ENCODE data around the gene RERE. TPM values are rescaled to one million over a fixed set of nuclear protein-coding genes. Genes with fewer than 3 reads are reported as not detected.

Gene RERE
- polyA plus RNA-seq, 1 of the 3 experiments (the other 2 are of a cell fraction), result 8.1 TPM

DNA sequence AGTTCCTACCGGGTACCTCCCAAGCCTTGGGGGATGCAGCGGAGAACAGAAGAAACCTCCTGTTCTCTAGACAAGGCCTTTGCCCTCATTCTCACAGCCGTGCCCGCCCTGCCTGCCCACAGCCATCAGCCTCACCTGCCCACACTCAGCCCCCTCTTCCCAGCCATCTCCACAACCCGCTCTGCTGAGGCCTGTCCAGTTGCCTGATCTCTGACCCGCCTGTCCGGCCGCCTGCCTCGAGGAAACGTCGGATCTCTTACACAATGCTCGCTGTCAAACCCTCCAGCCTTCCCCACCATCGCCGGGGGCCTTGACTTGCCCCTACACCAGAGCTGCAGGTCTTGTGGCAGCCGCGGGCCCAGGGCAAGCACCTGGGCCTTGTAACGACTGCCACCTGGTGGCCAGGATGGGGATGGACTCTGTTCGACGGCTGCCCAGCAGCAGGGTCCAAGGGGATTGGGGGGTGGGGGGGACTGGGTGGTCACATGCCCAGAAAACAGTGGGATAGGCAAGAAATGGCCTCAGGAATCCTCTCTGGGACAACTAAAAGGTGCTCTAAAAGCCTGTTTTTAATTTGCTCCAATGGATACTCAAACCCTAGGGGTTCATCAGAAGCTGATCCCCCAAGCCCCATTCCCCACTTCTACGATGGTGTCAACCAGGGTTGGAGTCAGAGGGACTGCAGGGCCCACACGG lies 468.5 kb downstream of the RERE start:
- TF ChIP-seq SMC3 (IDR thresholded peaks at IDR 0.05; ENCODE audit: low read depth, low read length) (peak; percentile 73), NRF1 (IDR thresholded peaks at IDR 0.05; ENCODE audit: low read depth, low read length) (no peak), RAD21 (IDR thresholded peaks at IDR 0.05; ENCODE audit: low read length) (peak; percentile 78)
- TF ChIP-seq, protein P1, sequence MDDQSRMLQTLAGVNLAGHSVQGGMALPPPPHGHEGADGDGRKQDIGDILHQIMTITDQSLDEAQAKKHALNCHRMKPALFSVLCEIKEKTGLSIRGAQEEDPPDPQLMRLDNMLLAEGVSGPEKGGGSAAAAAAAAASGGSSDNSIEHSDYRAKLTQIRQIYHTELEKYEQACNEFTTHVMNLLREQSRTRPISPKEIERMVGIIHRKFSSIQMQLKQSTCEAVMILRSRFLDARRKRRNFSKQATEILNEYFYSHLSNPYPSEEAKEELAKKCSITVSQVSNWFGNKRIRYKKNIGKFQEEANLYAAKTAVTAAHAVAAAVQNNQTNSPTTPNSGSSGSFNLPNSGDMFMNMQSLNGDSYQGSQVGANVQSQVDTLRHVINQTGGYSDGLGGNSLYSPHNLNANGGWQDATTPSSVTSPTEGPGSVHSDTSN (IDR thresholded peaks at IDR 0.05), result no peak
- TF ChIP-seq, protein P2, sequence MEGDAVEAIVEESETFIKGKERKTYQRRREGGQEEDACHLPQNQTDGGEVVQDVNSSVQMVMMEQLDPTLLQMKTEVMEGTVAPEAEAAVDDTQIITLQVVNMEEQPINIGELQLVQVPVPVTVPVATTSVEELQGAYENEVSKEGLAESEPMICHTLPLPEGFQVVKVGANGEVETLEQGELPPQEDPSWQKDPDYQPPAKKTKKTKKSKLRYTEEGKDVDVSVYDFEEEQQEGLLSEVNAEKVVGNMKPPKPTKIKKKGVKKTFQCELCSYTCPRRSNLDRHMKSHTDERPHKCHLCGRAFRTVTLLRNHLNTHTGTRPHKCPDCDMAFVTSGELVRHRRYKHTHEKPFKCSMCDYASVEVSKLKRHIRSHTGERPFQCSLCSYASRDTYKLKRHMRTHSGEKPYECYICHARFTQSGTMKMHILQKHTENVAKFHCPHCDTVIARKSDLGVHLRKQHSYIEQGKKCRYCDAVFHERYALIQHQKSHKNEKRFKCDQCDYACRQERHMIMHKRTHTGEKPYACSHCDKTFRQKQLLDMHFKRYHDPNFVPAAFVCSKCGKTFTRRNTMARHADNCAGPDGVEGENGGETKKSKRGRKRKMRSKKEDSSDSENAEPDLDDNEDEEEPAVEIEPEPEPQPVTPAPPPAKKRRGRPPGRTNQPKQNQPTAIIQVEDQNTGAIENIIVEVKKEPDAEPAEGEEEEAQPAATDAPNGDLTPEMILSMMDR (IDR thresholded peaks at IDR 0.05), result peak; percentile 72
- WGBS (ENCODE audit: low lambda C conversion rate), result 19% methylated on average over 18 of the region's 21 CpGs
- no peak overlapping the region for H2AFZ ChIP-seq (ENCODE audit: low read depth)
- no peak overlapping the region; a peak in 1 of 4 replicates for H3K4me3 ChIP-seq (ENCODE audit: low read depth in 2 of 2, low read length in 1 of 2)
- no peaks in the 10 kb centered on the region for H4K20me1 ChIP-seq (ENCODE audit: insufficient read depth)
- no peak overlapping the region for H3K9ac ChIP-seq
- no peaks in the 10 kb centered on the region for H3K9me2 ChIP-seq
- H3K79me2 ChIP-seq (ENCODE audit: insufficient read depth), result no peaks in the 10 kb centered on the region
- H3K9me3 ChIP-seq, result no peaks in the 10 kb centered on the region
- no peak overlapping the region for H3K4me2 ChIP-seq
- H3K4me1 ChIP-seq (ENCODE audit: control insufficient read depth in 1 of 2, insufficient read depth in 2 of 2, low read depth in 1 of 2, low read length in 1 of 2), result peaks cover under 1 to 13% of the 10 kb centered on the region in 2 experiments; a peak in 2 of 4 replicates
- H3K27ac ChIP-seq (ENCODE audit: low read depth in 2 of 2, low read length in 1 of 2), result no peak overlapping the region
- H3K27me3 ChIP-seq (ENCODE audit: insufficient read depth), result no peaks in the 10 kb centered on the region
- CTCF ChIA-PET, result interaction anchor here (0.6 to 4.9 kb wide), 33 partner anchors 9 to 681 kb away, joined by 3 to 69 read pairs (median 4); partner anchors contain the start of gene SLC45A1
- peak; percentile 91 for DNase-seq
- POLR2A ChIA-PET, result no interaction called here
- H3F3A ChIP-seq (replicated peaks; ENCODE audit: insufficient read depth), result peaks cover 4% of the 10 kb centered on the region
- peaks cover 0 to 18% of the 10 kb centered on the region in 2 experiments for H3K36me3 ChIP-seq (replicated peaks in 1 of 2; ENCODE audit: control insufficient read depth in 1 of 2, insufficient read depth in 2 of 2, low read length in 1 of 2)

DNA sequence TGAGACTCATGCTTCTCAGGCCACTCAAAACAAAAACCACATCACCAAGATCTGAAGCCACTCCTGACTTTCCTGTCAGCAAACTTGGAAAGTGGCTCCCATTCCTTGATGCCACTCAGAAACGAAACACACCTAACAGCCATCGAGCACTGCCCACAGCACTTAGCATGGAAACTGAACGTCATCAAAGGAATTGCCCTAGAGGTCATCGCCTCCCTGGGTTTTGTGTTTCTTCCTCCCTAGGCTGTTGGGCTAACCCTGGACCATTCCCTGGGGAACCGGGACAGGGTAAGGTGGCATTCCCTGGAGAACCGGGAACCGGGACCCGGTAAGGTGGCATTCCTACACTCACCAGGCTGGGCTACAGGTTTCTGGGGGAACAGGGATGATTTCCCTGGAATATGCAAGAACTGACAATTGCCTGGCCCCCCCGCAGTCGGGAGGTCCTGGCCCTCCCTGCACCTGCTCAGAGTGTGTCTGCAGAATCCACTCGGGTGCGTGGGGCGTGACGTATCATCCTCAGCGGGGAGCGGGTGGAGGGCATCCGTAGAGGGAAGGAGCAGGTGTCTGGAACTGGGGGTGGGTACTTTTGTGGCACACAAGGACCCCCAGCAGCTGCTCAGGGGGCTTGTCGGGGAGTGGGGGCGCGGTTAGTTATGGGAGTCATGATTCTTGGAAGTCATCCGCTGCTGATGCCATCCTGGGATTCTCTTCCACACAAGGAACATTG lies 469.2 kb downstream of the RERE start:
- H3K4me2 ChIP-seq, result no peak overlapping the region
- no peaks in the 10 kb centered on the region for H4K20me1 ChIP-seq (ENCODE audit: insufficient read depth)
- peaks cover 2% of the 10 kb centered on the region for H3F3A ChIP-seq (replicated peaks; ENCODE audit: insufficient read depth)
- H3K4me3 ChIP-seq (ENCODE audit: low read depth in 2 of 2, low read length in 1 of 2), result no peak overlapping the region
- H3K36me3 ChIP-seq (replicated peaks in 1 of 2; ENCODE audit: control insufficient read depth in 1 of 2, insufficient read depth in 2 of 2, low read length in 1 of 2), result peaks cover 0 to 11% of the 10 kb centered on the region in 2 experiments
- POLR2A ChIA-PET, result no interaction called here
- no peak for TF ChIP-seq NFIC (IDR thresholded peaks at IDR 0.05; ENCODE audit: borderline replicate concordance)
- TF ChIP-seq SMC3 (IDR thresholded peaks at IDR 0.05; ENCODE audit: low read depth, low read length), result no peak
- TF ChIP-seq, protein P3, sequence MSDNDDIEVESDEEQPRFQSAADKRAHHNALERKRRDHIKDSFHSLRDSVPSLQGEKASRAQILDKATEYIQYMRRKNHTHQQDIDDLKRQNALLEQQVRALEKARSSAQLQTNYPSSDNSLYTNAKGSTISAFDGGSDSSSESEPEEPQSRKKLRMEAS (IDR thresholded peaks at IDR 0.05; ENCODE audit: low read depth), result no peak
- no peak for TF ChIP-seq CHD2 (IDR thresholded peaks at IDR 0.05; ENCODE audit: low read length, partially characterized antibody)
- TF ChIP-seq, protein P4, sequence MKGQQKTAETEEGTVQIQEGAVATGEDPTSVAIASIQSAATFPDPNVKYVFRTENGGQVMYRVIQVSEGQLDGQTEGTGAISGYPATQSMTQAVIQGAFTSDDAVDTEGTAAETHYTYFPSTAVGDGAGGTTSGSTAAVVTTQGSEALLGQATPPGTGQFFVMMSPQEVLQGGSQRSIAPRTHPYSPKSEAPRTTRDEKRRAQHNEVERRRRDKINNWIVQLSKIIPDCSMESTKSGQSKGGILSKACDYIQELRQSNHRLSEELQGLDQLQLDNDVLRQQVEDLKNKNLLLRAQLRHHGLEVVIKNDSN (IDR thresholded peaks at IDR 0.05; ENCODE audit: borderline replicate concordance, low read depth), result no peak
- no peak for TF ChIP-seq RAD21 (IDR thresholded peaks at IDR 0.05; ENCODE audit: low read length)
- no peak for TF ChIP-seq JUND (IDR thresholded peaks at IDR 0.05)
- no peak overlapping the region for H3K9ac ChIP-seq
- H3K9me2 ChIP-seq, result no peaks in the 10 kb centered on the region
- WGBS (ENCODE audit: low lambda C conversion rate), result 86% methylated on average over 15 of the region's 21 CpGs
- H3K9me3 ChIP-seq, result no peaks in the 10 kb centered on the region
- no peak overlapping the region for H2AFZ ChIP-seq (ENCODE audit: low read depth)
- DNase-seq, result no peak
- H3K4me1 ChIP-seq (ENCODE audit: control insufficient read depth in 1 of 2, insufficient read depth in 2 of 2, low read depth in 1 of 2, low read length in 1 of 2), result peaks cover 6% of the 10 kb centered on the region in 2 experiments; a peak in 2 of 4 replicates
- CTCF ChIA-PET, result interaction anchor here (0.6 to 4.9 kb wide), 22 partner anchors 10 to 381 kb away, joined by 3 to 69 read pairs (median 4); no protein-coding TSS in a partner anchor
- no peak overlapping the region for H3K27ac ChIP-seq (ENCODE audit: low read depth in 2 of 2, low read length in 1 of 2)
- no peaks in the 10 kb centered on the region for H3K27me3 ChIP-seq (ENCODE audit: insufficient read depth)
- no peaks in the 10 kb centered on the region for H3K79me2 ChIP-seq (ENCODE audit: insufficient read depth)

All from SK-N-SH (cell line).